ENCODE data around the gene EPB41L2.

EPB41L2 gene

DNA sequence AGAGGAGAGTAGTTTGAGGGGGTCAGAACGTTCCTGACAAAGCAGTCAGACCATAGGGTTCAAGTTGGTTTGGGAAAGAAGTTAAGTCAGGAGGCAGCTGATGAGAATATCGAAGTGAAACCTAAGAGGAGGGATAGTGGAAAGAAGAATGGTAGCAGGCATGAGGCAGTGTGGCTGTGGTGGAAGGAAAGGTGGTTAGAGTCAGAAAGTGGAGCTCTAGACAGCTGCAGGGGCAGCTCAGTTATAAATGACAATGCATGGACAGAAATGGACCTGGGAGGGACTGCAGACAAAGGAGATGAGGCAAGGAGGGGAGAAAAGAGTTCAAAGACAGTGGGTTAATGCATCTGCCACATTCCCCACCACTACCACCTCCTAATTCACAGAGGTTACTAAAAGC lies 169.3 kb downstream of the EPB41L2 start:
- H3K9ac ChIP-seq = no peak overlapping the region
- no peak for TF ChIP-seq Cebpa-rat (IDR thresholded peaks at IDR 0.05)
- H3K36me3 ChIP-seq = peaks cover 4 to 92% (median 60%) of the 10 kb centered on the region in 11 experiments
- peak overlapping the region in 4 of 11 experiments; percentile 4 to 64 (median 37); a peak in 5 of 22 replicates for H3K4me2 ChIP-seq
- no peak overlapping the region for H3K4me3 ChIP-seq
- H4K20me1 ChIP-seq = no peaks in the 10 kb centered on the region; a peak in 1 of 22 replicates
- H3K9me3 ChIP-seq (replicated peaks in 1 of 11) = no peaks in the 10 kb centered on the region
- no peak overlapping the region for H3K27ac ChIP-seq
- H3K27me3 ChIP-seq = no peaks in the 10 kb centered on the region
- H3K4me1 ChIP-seq = peaks cover 0 to 26% (median 2%) of the 10 kb centered on the region in 10 experiments; a peak in 8 of 20 replicates

- H3K9ac ChIP-seq = no peak overlapping the region
- no peak for TF ChIP-seq Cebpa-rat (IDR thresholded peaks at IDR 0.05)
- H3K27me3 ChIP-seq = no peaks in the 10 kb centered on the region
- peaks cover 0 to 26% (median 2%) of the 10 kb centered on the region in 10 experiments; a peak in 8 of 20 replicates for H3K4me1 ChIP-seq
- H3K36me3 ChIP-seq = peaks cover 4 to 92% (median 60%) of the 10 kb centered on the region in 11 experiments; a peak in 20 of 22 replicates
- no peaks in the 10 kb centered on the region for H3K9me3 ChIP-seq (replicated peaks in 1 of 11)
- H3K4me3 ChIP-seq = no peak overlapping the region
- no peaks in the 10 kb centered on the region; a peak in 1 of 22 replicates for H4K20me1 ChIP-seq
- H3K27ac ChIP-seq = no peak overlapping the region
- H3K4me2 ChIP-seq = peak overlapping the region in 4 of 11 experiments; percentile 4 to 64 (median 37); a peak in 5 of 22 replicates
Measured at GRCh38 chr6:130893277-130893676, 169.8 kb downstream of the EPB41L2 start.

- H4K20me1 ChIP-seq = no peaks in the 10 kb centered on the region; a peak in 1 of 22 replicates
- no peak overlapping the region for H3K4me3 ChIP-seq
- TF ChIP-seq Cebpa-rat (IDR thresholded peaks at IDR 0.05) = no peak
- H3K27ac ChIP-seq = no peak overlapping the region
- H3K27me3 ChIP-seq = no peaks in the 10 kb centered on the region
- H3K4me1 ChIP-seq = peaks cover 0 to 26% (median 2%) of the 10 kb centered on the region in 10 experiments; a peak in 8 of 20 replicates
- no peaks in the 10 kb centered on the region for H3K9me3 ChIP-seq (replicated peaks in 1 of 11)
- H3K4me2 ChIP-seq = peak overlapping the region in 2 of 11 experiments; percentile 6 to 37; a peak in 2 of 22 replicates
- H3K36me3 ChIP-seq = peaks cover 0 to 85% (median 49%) of the 10 kb centered on the region in 11 experiments; a peak in 19 of 22 replicates
- H3K9ac ChIP-seq = no peak overlapping the region
Measured at GRCh38 chr6:130890521-130890971, 172.5 kb downstream of the EPB41L2 start.

- H3K4me3 ChIP-seq = no peak overlapping the region
- H3K9me3 ChIP-seq (replicated peaks in 1 of 11) = no peaks in the 10 kb centered on the region
- H3K4me2 ChIP-seq = no peak overlapping the region
- no peak overlapping the region for H3K27ac ChIP-seq
- no peak for TF ChIP-seq Cebpa-rat (IDR thresholded peaks at IDR 0.05)
- H4K20me1 ChIP-seq = no peaks in the 10 kb centered on the region; a peak in 1 of 22 replicates
- H3K4me1 ChIP-seq = peaks cover 0 to 26% (median 2%) of the 10 kb centered on the region in 10 experiments; a peak in 8 of 20 replicates
- H3K36me3 ChIP-seq = peaks cover 0 to 79% (median 45%) of the 10 kb centered on the region in 11 experiments; a peak in 18 of 22 replicates
- no peaks in the 10 kb centered on the region for H3K27me3 ChIP-seq
- H3K9ac ChIP-seq = no peak overlapping the region
Measured at GRCh38 chr6:130889423-130889822, 173.6 kb downstream of the EPB41L2 start.

DNA sequence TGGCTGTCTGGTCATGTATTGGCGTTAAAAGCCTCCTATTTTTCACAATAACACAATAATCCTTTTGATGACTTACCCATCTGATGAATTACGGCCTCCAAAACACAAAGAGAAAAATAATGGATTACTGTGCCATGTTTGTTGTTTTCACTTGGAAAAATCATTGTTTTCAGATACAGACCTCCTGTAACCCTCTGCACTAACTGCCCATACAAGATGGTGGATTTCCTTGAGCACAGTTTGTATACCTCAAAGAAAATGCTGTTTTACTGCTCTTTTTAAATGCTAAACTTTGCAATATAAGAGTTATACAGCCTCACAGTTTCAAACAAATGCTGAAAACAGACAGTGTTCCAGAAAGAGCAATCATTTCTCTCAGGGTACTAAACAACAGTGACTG lies 174.8 kb downstream of the EPB41L2 start:
- Histone ChIP-seq H3K27ac (no peak overlapping the region), H3K4me1 (peaks cover 0 to 19% (median 0%) of the 10 kb centered on the region in 10 experiments; a peak in 8 of 20 replicates), H3K9me3 (replicated peaks in 1 of 11) (no peaks in the 10 kb centered on the region), H3K4me3 (no peak overlapping the region), H3K9ac (no peak overlapping the region), H3K36me3 (peaks cover 0 to 79% (median 46%) of the 10 kb centered on the region in 11 experiments; a peak in 18 of 22 replicates), H3K4me2 (no peak overlapping the region), H4K20me1 (no peaks in the 10 kb centered on the region), H3K27me3 (no peaks in the 10 kb centered on the region)
- no peak for TF ChIP-seq Cebpa-rat (IDR thresholded peaks at IDR 0.05)

DNA sequence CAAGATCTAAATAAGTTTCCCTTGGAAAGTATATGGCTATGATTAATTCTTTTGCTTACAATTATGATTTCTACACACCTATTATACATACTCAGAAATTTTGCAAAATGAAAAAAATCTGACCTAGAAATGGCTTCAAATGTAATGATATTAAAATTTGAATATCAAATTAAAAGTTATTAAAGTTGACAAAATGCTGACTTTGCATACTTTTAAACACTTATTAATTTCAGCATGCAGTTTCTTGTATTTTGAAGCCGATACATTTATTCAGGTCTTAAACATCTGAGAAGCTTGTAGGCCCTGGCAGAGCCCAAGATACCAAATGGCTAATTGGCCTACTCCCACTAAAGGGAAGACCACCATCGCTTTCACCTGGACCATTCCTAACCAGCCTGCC lies 176.1 kb downstream of the EPB41L2 start:
- no peaks in the 10 kb centered on the region for H3K27me3 ChIP-seq
- H3K4me2 ChIP-seq = no peak overlapping the region
- H3K27ac ChIP-seq = no peak overlapping the region
- no peak overlapping the region for H3K4me3 ChIP-seq
- H3K36me3 ChIP-seq = peaks cover 0 to 78% (median 43%) of the 10 kb centered on the region in 11 experiments; a peak in 18 of 22 replicates
- no peaks in the 10 kb centered on the region for H3K9me3 ChIP-seq (replicated peaks in 1 of 11)
- no peaks in the 10 kb centered on the region for H4K20me1 ChIP-seq
- no peak for TF ChIP-seq Cebpa-rat (IDR thresholded peaks at IDR 0.05)
- H3K4me1 ChIP-seq = peaks cover 0 to 26% (median 0%) of the 10 kb centered on the region in 10 experiments; a peak in 7 of 20 replicates
- no peak overlapping the region for H3K9ac ChIP-seq

DNA sequence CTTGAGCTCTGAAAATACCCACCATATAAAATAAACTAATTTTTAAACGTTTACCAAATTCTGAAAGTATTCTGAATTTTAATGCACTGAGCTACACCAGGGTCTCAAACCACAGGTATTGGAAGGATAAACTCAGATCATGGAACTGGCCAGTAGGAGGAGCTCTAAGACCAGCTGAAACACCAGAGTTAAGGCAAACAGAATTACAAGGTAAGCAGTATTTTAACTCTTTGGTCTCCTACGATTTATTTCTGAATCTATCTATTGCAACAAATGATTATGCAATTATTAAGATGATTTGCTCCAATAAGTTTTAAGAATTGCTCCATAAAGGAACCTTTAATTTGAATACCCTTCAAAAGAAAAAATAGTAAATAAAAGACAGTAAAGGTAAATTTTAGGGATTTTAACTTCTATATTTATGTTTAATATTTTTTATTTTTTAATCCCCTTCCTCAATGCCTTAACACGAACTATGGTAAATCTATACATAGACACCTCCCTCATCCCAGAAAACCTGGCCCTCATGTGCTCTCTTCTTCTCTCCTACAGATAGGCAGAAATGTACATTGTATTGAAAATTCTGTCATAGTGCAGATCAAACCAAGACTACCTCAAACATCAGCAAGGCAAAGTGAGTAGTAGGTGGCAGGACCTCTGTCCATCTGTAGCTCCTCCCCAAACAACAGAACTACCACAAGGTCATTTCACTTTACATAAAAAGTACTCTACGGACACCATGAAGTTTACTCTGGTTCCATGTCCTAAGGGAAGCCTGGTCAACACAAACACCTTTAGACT lies 177.5 kb downstream of the EPB41L2 start:
- no peaks in the 10 kb centered on the region for H3K27me3 ChIP-seq
- H3K27ac ChIP-seq = no peak overlapping the region
- H3K4me2 ChIP-seq = no peak overlapping the region
- H3K9me3 ChIP-seq (replicated peaks in 1 of 11) = no peaks in the 10 kb centered on the region
- H3K4me3 ChIP-seq = no peak overlapping the region
- H3K9ac ChIP-seq = no peak overlapping the region
- H3K4me1 ChIP-seq = peaks cover 0 to 25% (median 0%) of the 10 kb centered on the region in 10 experiments; a peak in 7 of 20 replicates
- peaks cover 0 to 67% (median 54%) of the 10 kb centered on the region in 11 experiments; a peak in 18 of 22 replicates for H3K36me3 ChIP-seq
- no peaks in the 10 kb centered on the region for H4K20me1 ChIP-seq
- TF ChIP-seq Cebpa-rat (IDR thresholded peaks at IDR 0.05) = no peak

GRCh38 chr6:130882370-130882769 lies 180.7 kb downstream of the EPB41L2 start:
- Histone ChIP-seq H3K36me3 (peaks cover 0 to 50% (median 47%) of the 10 kb centered on the region in 11 experiments; a peak in 18 of 22 replicates), H3K9me3 (replicated peaks in 1 of 11) (no peaks in the 10 kb centered on the region), H3K4me1 (peaks cover 0 to 18% (median 0%) of the 10 kb centered on the region in 10 experiments; a peak in 7 of 20 replicates), H3K9ac (no peak overlapping the region), H3K27ac (no peak overlapping the region), H3K4me2 (peak overlapping the region in 3 of 11 experiments; percentile 4 to 61 (median 17); a peak in 5 of 22 replicates), H3K27me3 (no peaks in the 10 kb centered on the region), H4K20me1 (no peaks in the 10 kb centered on the region), H3K4me3 (no peak overlapping the region)
- TF ChIP-seq Cebpa-rat (IDR thresholded peaks at IDR 0.05) = no peak

DNA sequence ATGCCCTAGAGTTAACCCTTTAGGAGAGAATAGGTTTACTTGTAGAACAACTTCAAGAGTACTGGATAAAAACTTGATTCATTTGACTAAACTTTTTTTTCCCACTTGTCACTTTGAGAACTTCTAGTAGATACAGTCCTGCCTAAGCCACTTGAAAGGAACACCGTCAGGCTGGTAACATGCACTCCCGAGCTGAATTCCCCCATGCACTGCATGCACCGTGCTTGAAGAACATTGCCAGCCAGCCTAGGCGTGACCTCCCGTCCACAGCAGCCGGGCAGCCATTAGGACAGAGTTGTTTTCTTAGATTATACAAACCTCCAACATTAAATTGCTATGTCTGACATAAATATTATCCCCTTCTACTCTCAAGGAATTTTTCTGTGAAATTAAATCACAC lies 183.2 kb downstream of the EPB41L2 start:
- Histone ChIP-seq H3K4me1 (peaks cover 0 to 18% (median 0%) of the 10 kb centered on the region in 10 experiments; a peak in 7 of 20 replicates), H3K4me2 (no peak overlapping the region), H3K27ac (no peak overlapping the region), H3K36me3 (peaks cover 0 to 69% (median 41%) of the 10 kb centered on the region in 11 experiments; a peak in 19 of 22 replicates), H4K20me1 (no peaks in the 10 kb centered on the region), H3K27me3 (no peaks in the 10 kb centered on the region), H3K9me3 (replicated peaks in 1 of 11) (no peaks in the 10 kb centered on the region), H3K9ac (no peak overlapping the region), H3K4me3 (no peak overlapping the region)
- no peak for TF ChIP-seq Cebpa-rat (IDR thresholded peaks at IDR 0.05)

All from BLaER1 treated with 17β-estradiol and CSF1 and Interleukin-3, amounts not matched to agents 10 nM and 100 nM (cell line).